ENCODE results near the gene ANXA5.

ANXA5 gene

GRCh38 chr4:121680571-121680970 is 16.2 kb downstream of the ANXA5 start:
- TF ChIP-seq YY1 (IDR thresholded peaks at IDR 0.05; ENCODE audit: low read depth) = no peak
- TF ChIP-seq MAX (IDR thresholded peaks at IDR 0.05) = no peak

- TF ChIP-seq USF1 (IDR thresholded peaks at IDR 0.05) (no peak), MAX (IDR thresholded peaks at IDR 0.05) (no peak), YY1 (IDR thresholded peaks at IDR 0.05; ENCODE audit: low read depth) (no peak), CREB1 (IDR thresholded peaks at IDR 0.05; ENCODE audit: low read depth) (no peak), TAF1 (IDR thresholded peaks at IDR 0.05; ENCODE audit: low read depth) (no peak), NFIC (IDR thresholded peaks at IDR 0.05) (no peak), FOXM1 (IDR thresholded peaks at IDR 0.05; ENCODE audit: borderline replicate concordance, low read depth) (no peak), CEBPB (IDR thresholded peaks at IDR 0.05) (no peak), TCF12 (IDR thresholded peaks at IDR 0.05; ENCODE audit: low read depth) (no peak), EP300 (IDR thresholded peaks at IDR 0.05; ENCODE audit: borderline replicate concordance) (no peak), ZBTB7A (IDR thresholded peaks at IDR 0.05; ENCODE audit: low read depth) (no peak)
Measured at GRCh38 chr4:121679951-121680350, 16.8 kb downstream of the ANXA5 start.

GRCh38 chr4:121679267-121679666 is 17.5 kb downstream of the ANXA5 start:
- TF ChIP-seq ZBTB7A (IDR thresholded peaks at IDR 0.05; ENCODE audit: low read depth) (no peak), TAF1 (IDR thresholded peaks at IDR 0.05; ENCODE audit: low read depth) (no peak), RAD21 (IDR thresholded peaks at IDR 0.05; ENCODE audit: low read depth) (peak; percentile 26; the same call in 1 of the 2 replicates), FOXM1 (IDR thresholded peaks at IDR 0.05; ENCODE audit: borderline replicate concordance, low read depth) (peak; percentile 61; the same call in 1 of the 2 replicates), YY1 (IDR thresholded peaks at IDR 0.05; ENCODE audit: low read depth) (no peak), USF1 (IDR thresholded peaks at IDR 0.05) (no peak), EGR1 (IDR thresholded peaks at IDR 0.05) (peak; percentile 88), REST (IDR thresholded peaks at IDR 0.05; ENCODE audit: low read depth) (no peak), EP300 (IDR thresholded peaks at IDR 0.05; ENCODE audit: borderline replicate concordance) (peak; percentile 83), MAX (IDR thresholded peaks at IDR 0.05) (peak; percentile 46; the same call in 1 of the 2 replicates), TEAD4 (IDR thresholded peaks at IDR 0.05) (peak; percentile 93), CEBPB (IDR thresholded peaks at IDR 0.05) (no peak), CREB1 (IDR thresholded peaks at IDR 0.05; ENCODE audit: low read depth) (no peak), NFIC (IDR thresholded peaks at IDR 0.05) (peak; percentile 76), TCF12 (IDR thresholded peaks at IDR 0.05; ENCODE audit: low read depth) (peak; percentile 81)

GRCh38 chr4:121677524-121677923 is 19.3 kb downstream of the ANXA5 start:
- TF ChIP-seq MAX (IDR thresholded peaks at IDR 0.05) (no peak), RAD21 (IDR thresholded peaks at IDR 0.05; ENCODE audit: low read depth) (no peak), USF1 (IDR thresholded peaks at IDR 0.05) (no peak), TAF1 (IDR thresholded peaks at IDR 0.05; ENCODE audit: low read depth) (no peak), TEAD4 (IDR thresholded peaks at IDR 0.05) (no peak), CEBPB (IDR thresholded peaks at IDR 0.05) (no peak), TCF12 (IDR thresholded peaks at IDR 0.05; ENCODE audit: low read depth) (no peak), EP300 (IDR thresholded peaks at IDR 0.05; ENCODE audit: borderline replicate concordance) (no peak), EGR1 (IDR thresholded peaks at IDR 0.05) (no peak), CREB1 (IDR thresholded peaks at IDR 0.05; ENCODE audit: low read depth) (no peak), NFIC (IDR thresholded peaks at IDR 0.05) (no peak), FOXM1 (IDR thresholded peaks at IDR 0.05; ENCODE audit: borderline replicate concordance, low read depth) (no peak), ZBTB7A (IDR thresholded peaks at IDR 0.05; ENCODE audit: low read depth) (no peak)

- TF ChIP-seq REST (IDR thresholded peaks at IDR 0.05; ENCODE audit: low read depth) (no peak), EP300 (IDR thresholded peaks at IDR 0.05; ENCODE audit: borderline replicate concordance) (no peak), MAX (IDR thresholded peaks at IDR 0.05) (no peak), EGR1 (IDR thresholded peaks at IDR 0.05) (no peak), NFIC (IDR thresholded peaks at IDR 0.05) (no peak), USF1 (IDR thresholded peaks at IDR 0.05) (no peak), CREB1 (IDR thresholded peaks at IDR 0.05; ENCODE audit: low read depth) (no peak), ZBTB7A (IDR thresholded peaks at IDR 0.05; ENCODE audit: low read depth) (no peak)
Measured at GRCh38 chr4:121676345-121677075, 20.3 kb downstream of the ANXA5 start.

Data from Ishikawa (cell line).